Left forelimb (tissue), 1 donor: ENCODE results near the gene SPDYE2B.
"Not testable (repeated sequence)": the region's sequence is repeated elsewhere in the genome, so short reads cannot be mapped to it uniquely, and the experiment has no call there.

ENCODE experiments used
- DNase-seq: peaks from one replicate; pipeline ENCODE4 v3.0.0-alpha.2; 2018; ENCODE audit warnings: low spot score

The SPDYE2B gene

GRCh38 chr7:102649924-102650323 lies at the start of gene SPDYE2B:
SPDYE2B (plus strand) TSS chr7:102650319; CDS start chr7:102652349, 2,030 bp downstream.
- not testable (repeated sequence) for DNase-seq

GRCh38 chr7:102602317-102602716 lies 47.8 kb upstream of the SPDYE2B start:
- DNase-seq = not testable (repeated sequence)

GRCh38 chr7:102604431-102605145 lies 45.5 kb upstream of the SPDYE2B start:
- DNase-seq = not testable (repeated sequence)

- DNase-seq = not testable (repeated sequence)
Observed at GRCh38 chr7:102606848-102607247, 43.3 kb upstream of the SPDYE2B start.

- DNase-seq = not testable (repeated sequence)
Observed at GRCh38 chr7:102609734-102610133, 40.4 kb upstream of the SPDYE2B start.

- DNase-seq = not testable (repeated sequence)
Observed at GRCh38 chr7:102610441-102610840, 39.7 kb upstream of the SPDYE2B start.

- not testable (repeated sequence) for DNase-seq
Observed at GRCh38 chr7:102611013-102611674, 39.0 kb upstream of the SPDYE2B start.

- peak; percentile 67 for DNase-seq
Observed at GRCh38 chr7:102611675-102612325, 38.3 kb upstream of the SPDYE2B start.

GRCh38 chr7:102613575-102614345 lies 36.4 kb upstream of the SPDYE2B start:
- DNase-seq = not testable (repeated sequence)

GRCh38 chr7:102614346-102614697 lies 35.8 kb upstream of the SPDYE2B start:
- not testable (repeated sequence) for DNase-seq

- not testable (repeated sequence) for DNase-seq
Observed at GRCh38 chr7:102614873-102615272, 35.2 kb upstream of the SPDYE2B start.

GRCh38 chr7:102615930-102616329 lies 34.2 kb upstream of the SPDYE2B start:
- not testable (repeated sequence) for DNase-seq

GRCh38 chr7:102616507-102617125 lies 33.5 kb upstream of the SPDYE2B start, which contains the start of gene RASA4:
RASA4 (minus strand) TSS chr7:102616756; CDS start chr7:102616689, 67 bp downstream.
- peak; percentile 73 for DNase-seq

GRCh38 chr7:102618122-102618521 lies 32.0 kb upstream of the SPDYE2B start:
- peak; percentile 25 for DNase-seq

GRCh38 chr7:102627271-102627904 lies 22.7 kb upstream of the SPDYE2B start:
- not testable (repeated sequence) for DNase-seq

GRCh38 chr7:102630622-102631021 lies 19.5 kb upstream of the SPDYE2B start:
- not testable (repeated sequence) for DNase-seq

- not testable (repeated sequence) for DNase-seq
Observed at GRCh38 chr7:102634299-102634698, 15.8 kb upstream of the SPDYE2B start.

GRCh38 chr7:102635354-102635753 lies 14.8 kb upstream of the SPDYE2B start:
- DNase-seq = not testable (repeated sequence)

- DNase-seq = not testable (repeated sequence)
Observed at GRCh38 chr7:102636956-102637355, 13.2 kb upstream of the SPDYE2B start.

- peak; percentile 69 for DNase-seq
Observed at GRCh38 chr7:102638848-102639247, 11.3 kb upstream of the SPDYE2B start.

GRCh38 chr7:102642691-102643090 lies 7.4 kb upstream of the SPDYE2B start, which contains the start of gene UPK3BL1:
UPK3BL1 (minus strand) TSS chr7:102642791; CDS start chr7:102642741, 50 bp downstream.
- DNase-seq = not testable (repeated sequence)
